Measurements from ENCODE around the gene STRIP1. TPM values are rescaled to one million over a fixed set of nuclear protein-coding genes. Genes with fewer than 3 reads are reported as not detected.

The STRIP1 gene
- total RNA-seq, 1 experiment from 2014 or later: 36.5 TPM

DNA sequence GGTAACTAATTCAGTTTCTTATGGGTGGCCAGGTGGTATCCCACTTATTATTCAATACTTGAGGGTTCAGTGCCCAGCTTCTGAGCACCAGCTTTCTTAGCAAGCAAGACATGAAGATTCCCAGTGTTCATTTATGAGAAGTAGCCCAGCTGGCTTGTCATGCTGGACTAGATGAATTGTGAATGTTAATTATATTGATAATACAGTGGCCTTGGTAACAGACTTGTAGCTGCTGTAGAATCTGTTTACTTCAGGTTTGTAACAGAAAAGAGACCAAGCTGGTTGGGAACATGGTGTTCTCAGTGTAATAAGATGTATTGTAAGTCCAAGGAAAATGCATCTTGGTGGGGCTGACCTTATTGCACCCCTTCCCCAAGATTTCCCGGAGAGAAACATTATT, 39.8 kb upstream of the STRIP1 start:
- Histone ChIP-seq H3K9me2 (ENCODE audit: insufficient read depth) (no peaks in the 10 kb centered on the region), H3K4me3 (no peak overlapping the region), H3K36me3 (ENCODE audit: low read depth) (peaks cover 52% of the 10 kb centered on the region), H3K27ac (no peak overlapping the region; the same call in 1 of the 2 replicates), H3K9me3 (ENCODE audit: insufficient read depth, low read depth) (no peaks in the 10 kb centered on the region), H3K4me2 (no peak overlapping the region), H2AFZ (no peak overlapping the region), H3K4me1 (replicated peaks; ENCODE audit: insufficient read depth) (peaks cover 40% of the 10 kb centered on the region), H3K27me3 (ENCODE audit: insufficient read depth, low read depth) (no peaks in the 10 kb centered on the region), H3F3A (ENCODE audit: insufficient read depth, low read depth) (peaks cover 37% of the 10 kb centered on the region; the same call in 1 of the 2 replicates), H4K20me1 (ENCODE audit: insufficient read depth) (0 out of 2 replicates have a peak, but pooled peaks cover 4% of the 10 kb centered on the region), H3K79me2 (ENCODE audit: low read depth) (peaks cover 98% of the 10 kb centered on the region)
- intact Hi-C loops (cut with micrococcal nuclease; ENCODE audit: unreplicated experiment): no loop called here
- POLR2A ChIA-PET (ENCODE audit: unreplicated experiment): no interaction called here
- CTCF ChIA-PET: no interaction called here
- TF ChIP-seq CTCF (conservative IDR thresholded peaks at IDR 0.05): no peak
- no peak for TF ChIP-seq EZH2 (IDR thresholded peaks at IDR 0.05; ENCODE audit: low read depth)
- no TSS peak for BruUV-seq (replicated peaks)
- DNase-seq: no peak

GRCh38 chr1:109995536-109995935, 38.9 kb upstream of the STRIP1 start:
- Histone ChIP-seq H3K36me3 (ENCODE audit: low read depth) (peaks cover 52% of the 10 kb centered on the region), H4K20me1 (ENCODE audit: insufficient read depth) (0 out of 2 replicates have a peak, but pooled peaks cover 3% of the 10 kb centered on the region), H3K9me3 (ENCODE audit: insufficient read depth, low read depth) (no peaks in the 10 kb centered on the region), H3K79me2 (ENCODE audit: low read depth) (peaks cover 98% of the 10 kb centered on the region), H3K4me3 (no peak overlapping the region), H2AFZ (no peak overlapping the region), H3K4me2 (no peak overlapping the region), H3F3A (ENCODE audit: insufficient read depth, low read depth) (peaks cover 46% of the 10 kb centered on the region; the same call in 1 of the 2 replicates), H3K27me3 (ENCODE audit: insufficient read depth, low read depth) (no peaks in the 10 kb centered on the region), H3K4me1 (replicated peaks; ENCODE audit: insufficient read depth) (peaks cover 43% of the 10 kb centered on the region), H3K9me2 (ENCODE audit: insufficient read depth) (no peaks in the 10 kb centered on the region), H3K27ac (peak overlapping the region; percentile 42)
- ChIA-PET CTCF (interaction anchor here (1.3 kb wide), 1 partner anchor 11 kb away, joined by 4 read pairs; the partner anchor contains the start of gene AHCYL1), POLR2A (ENCODE audit: unreplicated experiment) (interaction anchor here (0.5 kb wide), 1 partner anchor 382 kb away, joined by 13 read pairs; no protein-coding TSS in a partner anchor)
- intact Hi-C loops (cut with micrococcal nuclease; ENCODE audit: unreplicated experiment): no loop called here
- DNase-seq: no peak
- TF ChIP-seq EZH2 (IDR thresholded peaks at IDR 0.05; ENCODE audit: low read depth): no peak
- no peak for TF ChIP-seq CTCF (conservative IDR thresholded peaks at IDR 0.05)
- BruUV-seq (replicated peaks): no TSS peak

DNA sequence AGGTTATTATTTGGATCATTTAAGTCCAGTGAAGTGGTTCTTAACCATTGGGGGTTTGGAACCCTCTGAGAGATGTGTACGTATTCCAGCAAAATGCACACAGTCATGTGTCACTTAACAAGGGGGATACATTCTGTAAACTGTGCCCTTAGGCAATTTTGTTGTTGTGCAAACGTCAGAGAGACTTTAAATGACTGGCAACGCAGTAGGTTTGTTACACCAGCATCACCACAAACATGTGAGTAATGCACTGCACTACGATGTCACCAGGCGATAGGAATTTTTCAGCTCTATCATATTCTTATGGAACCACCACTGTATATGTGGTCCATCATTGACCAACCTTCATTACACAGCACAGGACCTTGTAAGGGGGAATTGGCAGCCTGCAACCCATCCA, 37.9 kb upstream of the STRIP1 start:
- H3K4me2 ChIP-seq: peak overlapping the region; percentile 35
- no peak overlapping the region for H2AFZ ChIP-seq
- intact Hi-C loops (cut with micrococcal nuclease; ENCODE audit: unreplicated experiment): no loop called here
- H3F3A ChIP-seq (ENCODE audit: insufficient read depth, low read depth): peaks cover 56% of the 10 kb centered on the region
- ChIA-PET CTCF (interaction anchor here (1.3 kb wide), 1 partner anchor 12 kb away, joined by 4 read pairs; the partner anchor contains the start of gene AHCYL1), POLR2A (ENCODE audit: unreplicated experiment) (no interaction called here)
- H3K27ac ChIP-seq: peak overlapping the region; percentile 42
- no peaks in the 10 kb centered on the region for H3K27me3 ChIP-seq (ENCODE audit: insufficient read depth, low read depth)
- H4K20me1 ChIP-seq (ENCODE audit: insufficient read depth): 0 out of 2 replicates have a peak, but pooled peaks cover 3% of the 10 kb centered on the region
- DNase-seq: peak in 1 of 2 experiments; percentile 62
- H3K4me3 ChIP-seq: no peak overlapping the region
- TF ChIP-seq EZH2 (IDR thresholded peaks at IDR 0.05; ENCODE audit: low read depth) (no peak), CTCF (conservative IDR thresholded peaks at IDR 0.05) (no peak)
- no peaks in the 10 kb centered on the region for H3K9me3 ChIP-seq (ENCODE audit: insufficient read depth, low read depth)
- no TSS peak for BruUV-seq (replicated peaks)
- peaks cover 47% of the 10 kb centered on the region for H3K36me3 ChIP-seq (ENCODE audit: low read depth)
- H3K79me2 ChIP-seq (ENCODE audit: low read depth): peaks cover 98% of the 10 kb centered on the region
- peaks cover 52% of the 10 kb centered on the region for H3K4me1 ChIP-seq (replicated peaks; ENCODE audit: insufficient read depth)
- H3K9me2 ChIP-seq (ENCODE audit: insufficient read depth): no peaks in the 10 kb centered on the region

Measured in PC-9 (cell line).